Mesenteric fat pad (tissue), 1 donor: ENCODE results near the gene LTB4R2. TPM values are rescaled to one million over a fixed set of nuclear protein-coding genes. Genes with fewer than 3 reads are reported as not detected.
"Not testable (repeated sequence)": the region's sequence is repeated elsewhere in the genome, so short reads cannot be mapped to it uniquely, and the experiment has no call there.

Experiments used
- DNase-seq: peaks from one replicate; pipeline ENCODE4 v3.0.0-alpha.2; 2020; ENCODE audit warnings: low spot score
- total RNA-seq: library from RNA; stranded (reverse); fragmentation: NEBNext Ultra II Directional; extraction: Animal tissue kit (Norgen Biotek cat#: 25700); gene quantifications from one replicate; pipeline ENCODE4 v1.2.1, GENCODE V29; 2021
- donor health status: DM: yes; HTN: yes; CAD: no.

Gene LTB4R2
- total RNA-seq, 1 donor from 2014 or later = 7.2 TPM

DNA sequence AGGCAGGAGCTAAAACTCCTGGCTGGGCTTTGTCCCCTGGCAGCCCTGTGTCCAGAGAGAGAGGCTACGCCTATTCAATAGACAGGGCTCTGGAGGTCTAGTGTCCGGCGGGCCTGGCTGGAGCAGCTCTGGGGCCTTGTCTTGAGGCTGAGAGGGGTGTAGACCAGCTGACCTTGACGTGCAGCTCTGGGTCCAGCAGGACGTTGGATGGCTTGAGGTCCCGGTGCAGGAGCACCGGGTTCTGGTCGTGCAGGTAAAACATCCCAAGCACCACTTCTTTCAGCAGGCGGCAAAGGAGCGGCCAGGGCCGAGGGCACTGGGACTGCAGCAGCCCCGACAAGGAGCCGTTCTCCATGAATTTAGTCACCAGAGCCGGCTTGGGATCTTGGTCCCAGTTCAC lies 28.9 kb downstream of the LTB4R2 start:
- DNase-seq = no peak

DNA sequence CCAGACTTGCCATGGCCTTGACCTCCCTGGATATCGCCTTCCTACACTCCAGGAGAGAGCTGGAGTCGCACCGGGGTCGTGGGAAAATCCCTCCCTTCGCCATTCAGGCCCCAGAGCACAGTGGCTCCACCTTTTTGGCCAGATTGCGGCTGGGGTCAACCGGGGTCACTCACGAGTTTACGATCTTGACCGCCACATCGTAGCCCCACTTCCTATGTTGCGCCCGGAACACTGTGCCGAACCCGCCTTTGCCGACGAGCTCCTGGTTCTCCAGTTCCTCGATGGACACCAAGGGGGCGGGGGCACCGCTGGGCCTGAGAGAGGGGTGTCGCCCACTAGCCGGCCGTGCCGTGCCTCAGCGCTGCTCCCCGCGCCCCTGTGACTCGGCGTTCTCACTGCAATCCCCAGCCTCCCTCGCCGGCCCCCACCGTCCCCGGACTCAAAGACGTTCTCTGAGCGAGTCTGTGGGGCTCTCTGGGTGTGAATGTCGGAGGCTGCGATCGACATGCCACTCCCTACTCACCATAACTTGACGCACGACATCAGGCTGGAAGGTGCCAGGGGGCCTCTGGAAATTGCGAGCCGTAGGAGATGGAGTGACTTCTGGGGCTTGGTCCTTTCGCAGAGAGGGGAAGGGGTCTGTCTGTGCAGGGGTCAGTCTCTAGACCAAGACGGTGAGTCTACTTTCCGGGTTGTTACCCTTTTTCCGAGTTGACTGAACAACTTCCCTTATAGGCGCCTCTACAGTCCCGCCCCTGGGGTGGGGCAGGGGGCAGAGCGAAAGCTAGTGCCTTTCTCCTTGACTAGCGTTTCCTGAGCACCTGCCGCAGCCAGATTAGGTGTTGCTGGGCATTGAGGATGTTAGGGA lies 29.6 kb downstream of the LTB4R2 start, which contains the start of gene RIPK3:
Gene RIPK3, minus strand, starts transcription at position 708 of the 868 bp plus-strand sequence. Its CDS starts 165 bp downstream, at position 543.
- DNase-seq = no peak

DNA sequence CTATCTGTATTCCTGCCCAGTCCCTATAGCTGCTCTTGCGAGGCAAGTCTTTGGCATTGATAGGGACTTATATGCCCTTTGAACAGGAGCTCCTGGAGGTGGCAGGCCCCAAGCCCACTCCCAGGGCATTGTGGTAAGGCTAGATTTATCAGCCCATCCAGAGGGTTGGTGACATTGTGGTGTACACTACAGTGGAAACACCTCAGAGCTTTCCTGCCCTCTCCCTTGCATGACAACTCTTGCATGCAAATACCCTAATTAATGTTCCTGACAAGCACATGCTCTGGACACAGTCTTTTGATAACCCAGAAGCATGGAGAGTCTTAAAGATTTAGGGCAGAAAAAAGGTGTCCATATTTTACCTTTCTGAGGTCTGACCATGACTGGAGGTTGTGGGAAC lies 30.7 kb downstream of the LTB4R2 start:
- DNase-seq = no peak

DNA sequence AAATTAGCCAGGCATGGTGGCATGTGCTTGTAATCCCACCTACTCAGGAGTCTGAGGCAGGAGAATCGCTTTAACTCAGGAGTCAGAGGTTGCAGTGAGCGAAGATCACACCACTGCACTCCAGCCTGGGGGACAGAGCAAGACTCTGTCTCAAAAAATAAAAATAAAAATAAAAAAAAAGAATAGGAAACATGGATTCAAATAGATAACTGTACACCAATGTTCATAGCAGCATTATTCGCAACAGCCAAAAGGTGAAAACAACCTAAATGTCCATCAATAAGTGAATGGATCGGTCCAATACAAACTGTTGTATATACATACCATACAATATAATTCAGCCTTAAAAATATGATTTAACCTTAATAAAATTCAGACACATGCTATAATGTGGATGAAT lies 32.9 kb downstream of the LTB4R2 start:
- no peak for DNase-seq

DNA sequence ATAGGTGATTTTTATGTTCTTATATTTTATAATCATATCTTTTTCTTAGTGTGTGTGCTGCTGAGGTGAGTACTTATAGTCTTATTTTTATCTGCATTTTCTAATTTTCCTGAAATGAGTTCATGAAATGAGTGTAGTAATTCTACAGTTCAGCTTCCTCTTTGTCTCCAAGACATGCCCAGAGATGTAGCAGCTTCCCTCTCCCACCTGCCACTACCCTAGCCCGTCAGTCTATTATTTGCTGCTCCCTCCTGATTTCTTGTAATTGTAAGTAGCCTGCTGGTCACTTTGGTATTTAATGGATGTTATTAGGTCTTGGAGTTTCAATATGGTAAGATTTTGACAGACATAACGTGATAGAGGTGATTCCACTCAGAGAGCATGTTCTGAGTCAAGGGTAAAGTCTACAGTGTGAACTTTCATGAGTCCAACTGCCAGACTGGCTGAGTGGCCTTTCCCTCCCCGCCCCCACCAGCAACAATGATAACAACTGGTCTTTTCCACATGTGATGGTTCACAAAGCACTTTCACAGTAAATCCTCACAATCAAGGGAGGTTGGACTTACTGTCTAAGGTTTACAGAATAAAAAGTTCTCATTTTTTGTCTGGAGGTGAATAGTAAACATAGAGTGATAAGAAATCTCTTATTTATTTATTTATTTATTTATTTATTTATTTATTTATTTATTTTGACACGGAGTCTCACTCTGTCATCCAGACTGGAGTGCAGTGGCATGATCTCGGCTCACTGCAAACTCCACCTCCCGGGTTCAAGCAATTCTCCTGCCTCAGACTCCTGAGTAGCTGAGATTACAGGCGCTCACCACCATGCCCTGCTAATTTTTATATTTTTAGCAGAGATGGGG lies 34.1 kb downstream of the LTB4R2 start:
- DNase-seq = no peak

DNA sequence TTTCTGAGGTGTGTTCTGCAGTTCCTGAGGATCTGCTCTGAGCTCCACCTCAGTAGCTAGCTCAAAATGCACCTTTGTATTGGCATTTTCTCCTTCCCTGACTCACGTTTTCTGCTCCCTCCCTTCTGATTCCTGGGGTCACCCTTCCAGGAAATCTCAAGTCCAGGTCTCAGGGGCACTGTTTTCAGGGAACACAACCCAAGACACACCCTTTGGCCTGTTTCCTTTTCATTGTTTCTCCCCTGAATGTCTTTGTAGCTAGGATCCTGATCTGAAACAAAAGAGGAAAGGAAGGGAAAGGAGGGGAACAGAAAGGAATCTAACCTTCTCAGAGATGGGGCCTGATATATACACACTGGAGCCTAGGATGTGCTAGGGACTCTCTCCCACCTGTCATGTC lies 37.2 kb downstream of the LTB4R2 start:
- DNase-seq = no peak

DNA sequence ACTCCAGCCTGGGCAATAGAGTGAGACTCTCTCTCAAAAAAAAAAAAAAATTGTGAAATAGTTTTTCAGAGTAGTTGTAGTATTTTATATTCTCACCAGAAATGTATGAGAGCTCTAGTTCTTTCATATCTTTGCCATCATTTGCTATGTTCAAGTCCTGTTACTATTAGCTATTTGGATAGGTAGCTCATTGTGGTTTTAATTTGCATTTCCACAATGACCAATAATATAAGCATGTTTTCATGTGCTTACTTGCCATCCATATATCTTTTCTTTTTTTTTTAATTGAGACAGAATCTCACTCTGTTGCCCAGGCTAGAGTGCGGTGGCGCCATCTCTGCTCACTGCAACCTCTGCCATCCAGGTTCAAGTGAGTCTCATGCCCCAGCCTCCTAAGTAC lies 38.2 kb downstream of the LTB4R2 start:
- no peak for DNase-seq

DNA sequence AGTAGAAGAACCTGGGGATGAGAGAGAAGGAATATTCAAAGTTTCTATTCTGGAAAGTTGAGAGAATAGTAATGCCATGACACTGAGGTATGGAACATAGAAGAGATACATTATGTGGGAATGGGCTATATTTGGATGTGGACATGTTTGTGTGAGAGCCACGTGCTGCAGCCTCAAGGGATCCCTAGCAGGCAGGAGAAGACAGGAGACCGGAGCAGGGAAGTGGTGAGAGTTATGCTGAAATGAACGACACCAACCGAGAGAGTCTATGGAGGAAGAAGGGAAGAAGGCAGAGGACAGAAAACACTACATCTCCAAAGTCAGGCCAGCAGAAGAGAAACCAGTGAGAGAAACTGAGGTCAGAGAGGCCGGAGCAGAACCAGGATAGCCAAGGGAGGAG lies 39.8 kb downstream of the LTB4R2 start:
- no peak for DNase-seq

DNA sequence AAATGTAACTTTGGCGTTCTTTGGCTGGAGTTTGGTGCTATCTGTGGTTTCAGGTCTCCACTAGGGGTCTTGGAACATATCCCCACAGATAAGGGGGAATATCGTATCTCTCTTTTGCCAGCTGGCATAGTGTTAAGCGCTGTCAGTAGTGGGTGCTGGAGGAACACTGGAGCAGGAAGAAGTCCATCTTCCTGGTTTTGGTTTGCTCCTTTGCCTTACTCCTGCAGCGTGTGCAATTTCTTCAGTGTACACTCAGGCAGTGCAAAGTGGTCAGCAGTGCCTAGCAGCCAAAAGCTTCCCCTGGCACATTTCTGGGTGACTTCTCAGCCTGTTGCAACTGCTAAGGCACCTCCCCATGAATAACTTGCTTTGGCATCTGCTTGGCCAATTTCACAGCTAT lies 41.6 kb downstream of the LTB4R2 start:
- no peak for DNase-seq

DNA sequence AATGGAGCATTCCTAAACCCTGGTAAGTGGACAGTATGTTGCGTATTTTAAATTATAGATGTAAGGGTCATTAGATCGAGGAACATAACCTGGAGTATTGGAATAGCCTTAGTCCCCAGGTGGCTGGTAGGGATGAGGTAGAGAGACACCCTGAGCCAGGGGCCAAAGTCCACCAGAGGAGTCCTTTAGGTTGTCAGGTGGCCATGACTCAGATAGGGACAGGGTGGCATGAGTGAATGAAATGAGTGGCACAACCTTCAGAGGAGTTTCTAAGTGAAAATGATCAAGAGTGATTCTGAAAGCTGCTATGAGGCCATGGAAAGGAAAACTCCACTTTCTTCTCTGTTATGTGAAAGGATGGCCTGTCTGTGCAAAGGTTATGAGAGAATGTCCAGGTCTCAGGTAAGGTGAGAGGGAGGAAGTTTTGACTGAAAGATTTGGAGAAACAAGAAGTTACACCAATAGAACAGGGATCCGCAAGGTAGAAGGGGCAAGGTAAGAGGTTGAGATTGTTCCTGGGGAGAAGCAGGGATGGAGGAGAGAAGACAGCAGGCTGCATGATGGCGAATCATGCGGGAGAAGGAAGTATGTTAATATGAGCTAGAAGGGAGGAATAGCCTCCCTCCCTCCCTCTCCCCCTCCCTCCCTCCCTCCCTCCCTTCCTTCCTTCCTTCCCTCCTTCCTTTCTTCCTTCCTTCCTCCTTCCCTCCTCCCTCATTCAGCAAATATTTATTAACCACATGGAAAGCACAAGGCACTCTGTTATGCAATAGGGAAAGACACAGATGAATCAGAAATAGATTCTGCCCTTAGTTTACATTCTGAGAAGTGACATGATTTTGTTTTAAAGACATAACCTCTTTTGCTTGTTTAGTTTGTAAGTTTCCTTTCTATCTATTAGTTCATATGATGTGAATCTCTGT lies 43.9 kb downstream of the LTB4R2 start:
- DNase-seq = no peak

DNA sequence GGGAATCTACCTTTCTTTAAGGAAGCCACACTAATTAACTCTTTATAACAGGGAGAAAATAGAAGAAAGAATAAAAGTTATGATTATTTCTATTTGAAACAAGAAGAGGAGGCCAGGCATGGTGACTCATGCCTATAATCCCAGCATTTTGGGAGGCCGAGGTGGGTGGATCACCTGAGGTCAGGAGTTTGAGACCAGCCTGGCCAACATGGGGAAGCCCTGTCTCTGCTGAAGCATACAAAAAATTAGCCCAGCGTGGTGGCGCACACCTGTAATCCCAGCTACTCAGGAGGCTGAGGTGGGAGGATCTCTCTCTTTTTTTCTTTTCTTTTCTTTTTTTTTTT lies 44.5 kb downstream of the LTB4R2 start:
- DNase-seq = not testable (repeated sequence)

DNA sequence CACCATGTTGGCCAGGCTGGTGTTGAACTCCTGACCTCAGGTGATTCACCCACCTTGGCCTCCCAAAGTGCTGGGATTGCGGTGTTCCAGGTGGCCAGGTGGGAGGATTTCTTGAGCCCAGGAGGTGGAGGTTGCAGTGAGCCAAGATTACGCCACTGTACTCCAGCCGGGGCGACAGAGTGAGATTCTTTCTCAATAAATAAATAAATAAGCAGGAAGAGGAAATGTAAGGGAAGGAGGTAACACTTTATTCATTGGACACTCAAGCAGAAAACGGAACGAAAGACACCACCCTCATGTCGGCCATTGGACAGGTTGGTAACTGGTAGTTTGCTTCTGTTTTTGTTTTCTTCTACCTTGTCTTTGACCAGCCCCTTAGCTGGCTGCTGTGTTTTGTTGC lies 45.1 kb downstream of the LTB4R2 start:
- no peak for DNase-seq

DNA sequence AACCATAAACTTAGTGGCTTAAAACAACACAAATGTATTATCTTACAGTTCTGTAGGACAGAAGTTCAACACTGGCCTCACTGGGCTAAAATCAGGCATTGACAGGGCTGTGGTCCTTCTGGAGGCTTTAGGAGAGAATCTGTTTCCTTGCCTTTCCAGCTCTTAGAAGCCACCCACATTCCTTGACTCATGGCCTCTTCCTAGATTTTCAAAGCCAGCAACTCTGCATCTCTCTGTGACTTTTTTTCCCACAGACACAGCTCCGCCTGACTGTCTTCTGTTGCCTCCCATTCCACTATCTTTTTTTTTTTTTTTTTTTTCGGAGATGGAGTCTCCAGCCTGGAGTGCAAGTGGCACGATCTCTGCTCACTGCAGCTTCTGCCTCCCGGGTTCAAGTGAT lies 46.3 kb downstream of the LTB4R2 start:
- no peak for DNase-seq

DNA sequence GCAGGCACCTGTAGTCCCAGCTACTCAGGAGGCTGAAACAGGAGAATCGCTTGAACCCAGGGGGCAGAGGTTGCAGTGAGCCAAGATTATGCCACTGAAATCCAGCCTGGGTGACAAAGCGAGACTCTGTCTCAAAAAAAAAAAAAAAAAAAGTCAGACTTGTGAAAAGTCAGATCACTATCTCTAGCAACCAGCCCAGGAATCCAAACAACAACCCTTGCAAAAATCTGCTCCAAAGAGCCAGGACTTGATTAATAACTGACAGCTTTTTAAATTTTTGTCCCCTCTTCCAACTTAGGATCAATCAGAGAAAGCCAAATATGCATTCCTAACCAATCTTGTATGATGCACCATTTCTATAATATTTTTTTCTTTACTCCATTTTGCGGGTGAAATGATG lies 50.3 kb downstream of the LTB4R2 start:
- DNase-seq = no peak

DNA sequence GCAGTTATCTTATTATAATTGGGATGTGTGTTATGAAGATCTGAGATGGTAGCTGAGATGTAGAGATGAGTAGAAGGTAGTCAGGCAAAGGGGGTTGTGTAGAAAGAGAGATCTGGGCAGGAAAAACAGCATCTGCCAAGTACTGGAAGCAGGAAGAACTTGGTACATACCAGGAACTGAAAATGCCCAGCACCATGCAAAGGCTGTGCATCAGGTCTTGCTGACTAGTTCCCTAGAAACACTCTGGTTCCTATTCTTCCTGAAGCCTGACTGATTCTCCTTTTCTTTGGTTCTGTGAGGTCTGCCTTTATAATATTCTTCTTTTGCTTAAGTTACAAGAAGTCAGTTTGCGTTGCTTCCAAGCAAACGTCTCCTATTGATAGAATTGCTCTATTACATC lies 51.4 kb downstream of the LTB4R2 start:
- DNase-seq = no peak

Other genes starting within 250 kb of the LTB4R2 start
- not detected for gene CPNE6, start 238.6 kb upstream of the LTB4R2 start, total RNA-seq
- gene PCK2, start 215.8 kb upstream of the LTB4R2 start, total RNA-seq = 39.1 TPM
- gene DCAF11, start 195.4 kb upstream of the LTB4R2 start, total RNA-seq = 31.7 TPM
- 1.6 TPM for gene NRL, start 195.2 kb upstream of the LTB4R2 start, total RNA-seq
- gene FITM1, start 179.5 kb upstream of the LTB4R2 start, total RNA-seq = 0.58 TPM
- gene PSME1, start 173.9 kb upstream of the LTB4R2 start, total RNA-seq = 121 TPM
- 15.5 TPM for gene EMC9, start 168.5 kb upstream of the LTB4R2 start, total RNA-seq
- gene PSME2, start 163.5 kb upstream of the LTB4R2 start, total RNA-seq = 113 TPM
- 60.0 TPM for gene RNF31, start 162.6 kb upstream of the LTB4R2 start, total RNA-seq
- gene IRF9, start 148.9 kb upstream of the LTB4R2 start, total RNA-seq = 102 TPM
- gene REC8, start 138.1 kb upstream of the LTB4R2 start, total RNA-seq = 31.5 TPM
- gene IPO4, start 121.3 kb upstream of the LTB4R2 start, total RNA-seq = 46.3 TPM
- gene TM9SF1, start 114.7 kb upstream of the LTB4R2 start, total RNA-seq = 51.0 TPM
- not detected for gene TSSK4, start 104.4 kb upstream of the LTB4R2 start, total RNA-seq
- gene CHMP4A, start 96.7 kb upstream of the LTB4R2 start, total RNA-seq = 58.7 TPM
- gene MDP1, start 94.1 kb upstream of the LTB4R2 start, total RNA-seq = 10.3 TPM
- gene NEDD8, start 77.8 kb upstream of the LTB4R2 start, total RNA-seq = 169 TPM
- gene GMPR2, start 77.2 kb upstream of the LTB4R2 start, total RNA-seq = 46.5 TPM
- gene TINF2, start 67.5 kb upstream of the LTB4R2 start, total RNA-seq = 73.3 TPM
- gene TGM1, start 47.0 kb upstream of the LTB4R2 start, total RNA-seq = 0.77 TPM
- gene RABGGTA, start 38.5 kb upstream of the LTB4R2 start, total RNA-seq = 17.0 TPM
- 19.0 TPM for gene DHRS1, start 10.4 kb upstream of the LTB4R2 start, total RNA-seq
- gene NOP9, start 10.3 kb upstream of the LTB4R2 start, total RNA-seq = 23.4 TPM
- gene CIDEB, start 2.2 kb upstream of the LTB4R2 start, total RNA-seq = 19.1 TPM
- gene LTB4R, start 1.4 kb downstream of the LTB4R2 start, total RNA-seq = 11.9 TPM
- 59.6 TPM for gene ADCY4, start 24.9 kb downstream of the LTB4R2 start, total RNA-seq
- 12.7 TPM for gene RIPK3, start 29.9 kb downstream of the LTB4R2 start, total RNA-seq
- gene NFATC4, start 58.0 kb downstream of the LTB4R2 start, total RNA-seq = 41.3 TPM
- gene NYNRIN, start 88.9 kb downstream of the LTB4R2 start, total RNA-seq = 11.7 TPM
- gene CBLN3, start 119.5 kb downstream of the LTB4R2 start, total RNA-seq = 5.0 TPM
- 41.4 TPM for gene KHNYN, start 119.8 kb downstream of the LTB4R2 start, total RNA-seq
- gene SDR39U1, start 132.6 kb downstream of the LTB4R2 start, total RNA-seq = 50.1 TPM
- 1.4 TPM for gene CMA1, start 198.1 kb downstream of the LTB4R2 start, total RNA-seq